ENCODE data around the gene MPND.
A peak's percentile ranks its signal among the peaks of the same experiment; 100 is the strongest.
"Not testable (repeated sequence)": the region's sequence is repeated elsewhere in the genome, so short reads cannot be mapped to it uniquely, and the experiment has no call there.

The MPND gene

GRCh38 chr19:4322942-4323665, 20.3 kb upstream of the MPND start:
- DNase-seq, result no peak

- DNase-seq, result no peak
Observed at GRCh38 chr19:4323692-4324091, 19.7 kb upstream of the MPND start.

GRCh38 chr19:4324228-4324627, 19.1 kb upstream of the MPND start:
- DNase-seq, result no peak

- DNase-seq, result no peak
Observed at GRCh38 chr19:4326215-4326836, 17.0 kb upstream of the MPND start.

GRCh38 chr19:4326837-4327251, 16.5 kb upstream of the MPND start:
- DNase-seq, result peak; percentile 12

GRCh38 chr19:4327252-4327876, 16.0 kb upstream of the MPND start:
- DNase-seq, result peak; percentile 52

- DNase-seq, result no peak
Observed at GRCh38 chr19:4327877-4328242, 15.5 kb upstream of the MPND start.

- DNase-seq, result peak; percentile 89
Observed at GRCh38 chr19:4328243-4328990, 14.9 kb upstream of the MPND start.

- not testable (repeated sequence) for DNase-seq
Observed at GRCh38 chr19:4328991-4329681, 14.2 kb upstream of the MPND start.

- DNase-seq, result no peak
Observed at GRCh38 chr19:4329858-4330257, 13.5 kb upstream of the MPND start.

- DNase-seq, result no peak
Observed at GRCh38 chr19:4334929-4335570, 8.3 kb upstream of the MPND start.

GRCh38 chr19:4337906-4338440, 5.4 kb upstream of the MPND start:
- DNase-seq, result no peak

GRCh38 chr19:4338441-4339355, 4.7 kb upstream of the MPND start, which contains the start of gene STAP2:
Gene STAP2 (minus strand): TSS chr19:4338827. CDS start chr19:4338753, 74 bp downstream.
- DNase-seq, result no peak

GRCh38 chr19:4342314-4342614, 1.1 kb upstream of the MPND start:
- DNase-seq, result no peak

GRCh38 chr19:4342615-4343369, 570 bp upstream of the MPND start:
- peak; percentile 86 for DNase-seq

- no peak for DNase-seq
Observed at GRCh38 chr19:4345342-4346019, 2.1 kb downstream of the MPND start.

GRCh38 chr19:4346020-4346383, 2.6 kb downstream of the MPND start:
- no peak for DNase-seq

GRCh38 chr19:4347521-4347920, 4.2 kb downstream of the MPND start:
- DNase-seq, result no peak

- not testable (repeated sequence) for DNase-seq
Observed at GRCh38 chr19:4349225-4349624, 5.9 kb downstream of the MPND start.

GRCh38 chr19:4350111-4350510, 6.7 kb downstream of the MPND start:
- DNase-seq, result no peak
